Keratinocyte (primary cell): ENCODE data around the gene GPNMB. TPM values are rescaled to one million over a fixed set of nuclear protein-coding genes. Genes with fewer than 3 reads are reported as not detected.

ENCODE experiments used
- DNase-seq: peaks from one replicate; pipeline ENCODE4 v3.0.0-alpha.2; 2011; ENCODE audit warnings: low read depth, missing footprints, low spot score
- FAIRE-seq: peaks from 2 replicates; lab custom pipeline; 2011; peaks lifted over from hg19 to GRCh38; lab: Jason Lieb, UNC
- H2AFZ ChIP-seq: 2 replicates; pipeline ENCODE4 v1.6.0; 2012; ENCODE audit warnings: low read length, control low read depth, inconsistent platforms; ENCODE audit not compliant: control insufficient read depth
- H3K27ac ChIP-seq: 2 replicates; pipeline ENCODE4 v1.5.1; 2011; ENCODE audit warnings: low read length; ENCODE audit not compliant: control insufficient read depth, insufficient read depth
- H3K27me3 ChIP-seq: 3 replicates; pipeline ENCODE4 v1.6.0; 2011; ENCODE audit warnings: low read length; ENCODE audit not compliant: control insufficient read depth, insufficient read depth; ENCODE audit errors: extremely low read depth
- H3K36me3 ChIP-seq, 2 experiments: 2 replicates in 1 of 2; 3 replicates in 1 of 2; pipeline ENCODE4 v1.5.1; 2011; ENCODE audit warnings: low read length in 2 of 2, mild to moderate bottlenecking in 1 of 2; ENCODE audit not compliant: control insufficient read depth in 2 of 2, insufficient read depth in 2 of 2; ENCODE audit errors: extremely low read depth in 1 of 2
- H3K4me1 ChIP-seq: 3 replicates; pipeline ENCODE4 v1.5.1; 2011; ENCODE audit warnings: low read length; ENCODE audit not compliant: control insufficient read depth, insufficient read depth; ENCODE audit errors: extremely low read depth
- H3K4me2 ChIP-seq: 3 replicates; pipeline ENCODE4 v1.6.0; 2011; ENCODE audit warnings: low read depth, low read length; ENCODE audit not compliant: control insufficient read depth, insufficient read depth; ENCODE audit errors: extremely low read depth
- H3K4me3 ChIP-seq, 3 experiments: fragments of 200-600 bp in 1 of 3; sonication (generic) in 1 of 3; 2 replicates in 2 of 3; 3 replicates in 1 of 3; pipeline ENCODE4 v1.5.1; 2011 to 2016; ENCODE audit warnings: low read length in 3 of 3, mild to moderate bottlenecking in 3 of 3, control low read depth in 2 of 3, inconsistent platforms in 1 of 3, low read depth in 1 of 3, mixed read lengths in 1 of 3, mixed run types in 1 of 3, moderate library complexity in 1 of 3; ENCODE audit not compliant: control insufficient read depth in 2 of 3, insufficient read depth in 2 of 3; ENCODE audit errors: extremely low read depth in 1 of 3
- H3K79me2 ChIP-seq: 2 replicates; pipeline ENCODE4 v1.6.0; 2012; ENCODE audit warnings: low read length; ENCODE audit not compliant: control insufficient read depth, insufficient read depth
- H3K9ac ChIP-seq: 3 replicates; pipeline ENCODE4 v1.6.0; 2011; ENCODE audit warnings: low read length; ENCODE audit not compliant: control insufficient read depth, insufficient read depth; ENCODE audit errors: extremely low read depth
- H3K9me1 ChIP-seq: 3 replicates; pipeline ENCODE4 v1.6.0; 2011; ENCODE audit warnings: low read length; ENCODE audit not compliant: control insufficient read depth, insufficient read depth; ENCODE audit errors: extremely low read depth
- H3K9me3 ChIP-seq: 2 replicates; pipeline ENCODE4 v1.5.1; 2012; ENCODE audit warnings: low read depth, low read length; ENCODE audit not compliant: control insufficient read depth
- H4K20me1 ChIP-seq: 3 replicates; pipeline ENCODE4 v1.6.0; 2011; ENCODE audit warnings: low read length; ENCODE audit not compliant: control insufficient read depth, insufficient read depth; ENCODE audit errors: extremely low read depth
- CTCF ChIP-seq, 3 experiments: IDR thresholded peaks in 1 of 3; conservative IDR thresholded peaks in 1 of 3; optimal IDR thresholded peaks in 1 of 3; 2 replicates in 2 of 3; 3 replicates in 1 of 3; pipeline versions ENCODE3 to v1.5.1; 2011; ENCODE audit warnings: low read length in 3 of 3, mild to moderate bottlenecking in 3 of 3, moderate library complexity in 2 of 3, control low read depth in 1 of 3, inconsistent platforms in 1 of 3; ENCODE audit not compliant: insufficient read depth in 2 of 3; ENCODE audit errors: extremely low read depth in 1 of 3
- EZH2 ChIP-seq: IDR thresholded peaks from one replicate; pipeline ENCODE4 v1.6.1; 2012; ENCODE audit warnings: inconsistent platforms, mild to moderate bottlenecking, low read length, moderate library complexity
- dilution Hi-C: fragments of 300-500 bp; cut with MboI; formaldehyde crosslinking; loops from one replicate; pipeline ENCODE4 v1.7.0; 2020; ENCODE audit warnings: low sequenced_read_pairs; ENCODE audit not compliant: extremely low pct_ligation_motif_present
- polyA plus RNA-seq, 5 experiments: library from polyadenylated mRNA; depleted of rRNA in 3 of 5; stranded (reverse) in 3 of 5; stranded (forward) in 1 of 5; unstranded in 1 of 5; fragments of >200 nt; gene quantifications; 1 replicate in 1 of 5; 2 replicates in 3 of 5; 3 replicates in 1 of 5; pipeline versions ENCODE4 v1.2.1 to v1.2.3, GENCODE V29; 2011 to 2012; ENCODE audit warnings: missing spikeins in 2 of 5, low read depth in 1 of 5, low replicate concordance in 1 of 5

Gene GPNMB
- polyA plus RNA-seq, 1 donor (not counting 4 experiments of a cell fraction or from before 2014, with no cell fraction given), result 142 TPM

- Histone ChIP-seq H3K9me3 (no peaks in the 10 kb centered on the region), H3K4me3 (no peak overlapping the region), H3K27ac (no peak overlapping the region), H3K4me1 (no peaks in the 10 kb centered on the region), H4K20me1 (no peaks in the 10 kb centered on the region), H3K27me3 (no peaks in the 10 kb centered on the region), H3K9ac (no peak overlapping the region), H3K9me1 (no peaks in the 10 kb centered on the region), H2AFZ (no peak overlapping the region), H3K4me2 (no peak overlapping the region), H3K36me3 (peaks cover 0 to 22% of the 10 kb centered on the region in 2 experiments), H3K79me2 (no peaks in the 10 kb centered on the region)
- FAIRE-seq (no peak), DNase-seq (no peak)
- TF ChIP-seq EZH2 (no peak), CTCF (optimal IDR thresholded peaks at IDR 0.05 in 1 of 3, IDR thresholded peaks at IDR 0.05 in 1 of 3, conservative IDR thresholded peaks at IDR 0.05 in 1 of 3; ENCODE audit: extremely low read depth in 1 of 3, insufficient read depth in 2 of 3, low read length in 3 of 3) (no peak)
- dilution Hi-C loops, result no loop called here
These were observed 18.4 kb downstream of the GPNMB start for GRCh38 chr7:23264916-23265458.

- H3K4me1 ChIP-seq, result no peaks in the 10 kb centered on the region
These were observed 20.3 kb downstream of the GPNMB start for GRCh38 chr7:23266918-23267317.

More at GRCh38 chr7:23266918-23267317, 20.3 kb downstream of the GPNMB start:
- Histone ChIP-seq H3K9me1 (no peaks in the 10 kb centered on the region), H3K9ac (no peak overlapping the region), H3K4me2 (no peak overlapping the region), H3K79me2 (no peaks in the 10 kb centered on the region), H2AFZ (no peak overlapping the region), H3K9me3 (no peaks in the 10 kb centered on the region), H3K36me3 (peaks cover 0 to 26% of the 10 kb centered on the region in 2 experiments), H3K27ac (no peak overlapping the region), H3K4me3 (no peak overlapping the region), H3K27me3 (no peaks in the 10 kb centered on the region), H4K20me1 (no peaks in the 10 kb centered on the region)
- DNase-seq (no peak), FAIRE-seq (no peak)
- TF ChIP-seq EZH2, result no peak
- no peak for TF ChIP-seq CTCF (optimal IDR thresholded peaks at IDR 0.05 in 1 of 3, IDR thresholded peaks at IDR 0.05 in 1 of 3, conservative IDR thresholded peaks at IDR 0.05 in 1 of 3; ENCODE audit: extremely low read depth in 1 of 3, insufficient read depth in 2 of 3, low read length in 3 of 3)
- dilution Hi-C loops, result no loop called here
